H9 (cell line): Measurements from ENCODE around the gene ZNF583. TPM values are rescaled to one million over a fixed set of nuclear protein-coding genes. Genes with fewer than 3 reads are reported as not detected.

Experiments used
- DNase-seq: peaks from one replicate; pipeline ENCODE4 v3.0.0-alpha.2; 2017
- H2AFZ ChIP-seq: one replicate; pipeline ENCODE4 v1.6.1; 2013; ENCODE audit warnings: mild to moderate bottlenecking, low read length, control low read depth, moderate library complexity
- H2AK5ac ChIP-seq: 2 replicates; pipeline ENCODE4 v1.6.1; 2013; ENCODE audit warnings: low read length, control low read depth, mixed read lengths; ENCODE audit not compliant: insufficient read length
- H2BK120ac ChIP-seq: one replicate; pipeline ENCODE4 v1.6.1; 2013; ENCODE audit warnings: low read depth, mild to moderate bottlenecking, low read length, control low read depth, inconsistent platforms; ENCODE audit not compliant: poor library complexity, severe bottlenecking
- H2BK12ac ChIP-seq: 2 replicates; pipeline ENCODE4 v1.6.1; 2013; ENCODE audit warnings: low read length, control low read depth, mixed read lengths, low read depth; ENCODE audit not compliant: insufficient read length
- H2BK15ac ChIP-seq: 2 replicates; pipeline ENCODE4 v1.6.1; 2013; ENCODE audit warnings: low read depth, low read length, control low read depth
- H2BK20ac ChIP-seq: one replicate; pipeline ENCODE4 v1.6.1; 2013; ENCODE audit warnings: low read depth, mild to moderate bottlenecking, low read length, control low read depth, inconsistent platforms; ENCODE audit not compliant: poor library complexity, severe bottlenecking
- H2BK5ac ChIP-seq: 2 replicates; pipeline ENCODE4 v1.6.1; 2013; ENCODE audit warnings: low read length, control low read depth, mixed read lengths; ENCODE audit not compliant: insufficient read length
- H3K14ac ChIP-seq: 2 replicates; pipeline ENCODE4 v1.6.1; 2013; ENCODE audit warnings: low read length, control low read depth; ENCODE audit not compliant: insufficient read depth
- H3K18ac ChIP-seq: 2 replicates; pipeline ENCODE4 v1.6.1; 2013; ENCODE audit warnings: low read depth, mild to moderate bottlenecking, mixed read lengths, low read length, control low read depth; ENCODE audit not compliant: insufficient read length
- H3K23ac ChIP-seq: 2 replicates; pipeline ENCODE4 v1.6.1; 2013; ENCODE audit warnings: low read length, control low read depth, mixed read lengths, low read depth; ENCODE audit not compliant: insufficient read length
- H3K23me2 ChIP-seq: 2 replicates; pipeline ENCODE4 v1.6.1; 2013; ENCODE audit warnings: low read depth, mild to moderate bottlenecking, mixed read lengths, low read length, control low read depth; ENCODE audit not compliant: insufficient read length, poor library complexity, severe bottlenecking
- H3K27ac ChIP-seq: 2 replicates; pipeline ENCODE4 v1.5.1; 2013; ENCODE audit warnings: low read length, control low read depth, mixed read lengths, low read depth; ENCODE audit not compliant: insufficient read length
- H3K27me3 ChIP-seq: 2 replicates; pipeline ENCODE4 v1.6.1; 2013; ENCODE audit warnings: low read length, control low read depth, inconsistent platforms; ENCODE audit not compliant: insufficient read depth
- H3K4ac ChIP-seq: 2 replicates; pipeline ENCODE4 v1.6.1; 2013; ENCODE audit warnings: low read depth, mild to moderate bottlenecking, control low read depth, inconsistent platforms, low read length, moderate library complexity
- H3K4me1 ChIP-seq: 2 replicates; pipeline ENCODE4 v1.6.1; 2013; ENCODE audit warnings: low read length, control low read depth, inconsistent platforms; ENCODE audit not compliant: insufficient read depth
- H3K4me2 ChIP-seq: 2 replicates; pipeline ENCODE4 v1.6.1; 2013; ENCODE audit warnings: low read length, control low read depth, mixed read lengths; ENCODE audit not compliant: insufficient read length, insufficient read depth
- H3K56ac ChIP-seq: 2 replicates; pipeline ENCODE4 v1.6.1; 2013; ENCODE audit warnings: low read depth, mild to moderate bottlenecking, mixed read lengths, low read length, control low read depth; ENCODE audit not compliant: insufficient read length
- H3K79me1 ChIP-seq: 2 replicates; pipeline ENCODE4 v1.6.1; 2013; ENCODE audit warnings: low read depth, mild to moderate bottlenecking, moderate library complexity, low read length, control low read depth, inconsistent platforms; ENCODE audit not compliant: insufficient read depth, poor library complexity, severe bottlenecking
- H3K79me2 ChIP-seq: 2 replicates; pipeline ENCODE4 v1.6.1; 2013; ENCODE audit warnings: low read length, control low read depth, inconsistent platforms; ENCODE audit not compliant: insufficient read depth
- H3K9ac ChIP-seq: 2 replicates; pipeline ENCODE4 v1.6.1; 2013; ENCODE audit warnings: low read length, control low read depth, mixed read lengths; ENCODE audit not compliant: insufficient read length; ENCODE audit errors: extremely low read depth
- H3K9me3 ChIP-seq: one replicate; pipeline ENCODE4 v1.6.1; 2013; ENCODE audit warnings: low read depth, low read length, inconsistent platforms; ENCODE audit not compliant: control insufficient read depth
- H3T11ph ChIP-seq: one replicate; pipeline ENCODE4 v1.6.1; 2013; ENCODE audit warnings: mild to moderate bottlenecking, low read length, control low read depth, inconsistent platforms
- H4K20me1 ChIP-seq: one replicate; pipeline ENCODE4 v1.6.1; 2013; ENCODE audit not compliant: control insufficient read depth, insufficient read length, insufficient read depth
- H4K5ac ChIP-seq: 2 replicates; pipeline ENCODE4 v1.6.1; 2013; ENCODE audit warnings: low read depth, mild to moderate bottlenecking, mixed read lengths, low read length, control low read depth; ENCODE audit not compliant: insufficient read length
- H4K8ac ChIP-seq: replicated peaks from 2 replicates; pipeline ENCODE4 v1.6.1; 2013; ENCODE audit warnings: low read length, control low read depth, mixed read lengths, low read depth; ENCODE audit not compliant: insufficient read length
- H4K91ac ChIP-seq: 2 replicates; pipeline ENCODE4 v1.6.1; 2013; ENCODE audit warnings: low read depth, mild to moderate bottlenecking, moderate library complexity, mixed read lengths, low read length, control low read depth; ENCODE audit not compliant: insufficient read length
- H3K27ac Mint-ChIP-seq, 3 experiments: 2 replicates in 2 of 3; 3 replicates in 1 of 3; pipeline ENCODE4 v1.8.0; 2020 to 2021; ENCODE audit warnings: mixed read lengths in 3 of 3, mild to moderate bottlenecking in 1 of 3, moderate library complexity in 1 of 3
- H3K27me3 Mint-ChIP-seq: 2 replicates; pipeline ENCODE4 v1.8.0; 2021; ENCODE audit warnings: low read depth, mild to moderate bottlenecking, moderate library complexity, mixed read lengths
- H3K36me3 Mint-ChIP-seq, 3 experiments: 2 replicates in 2 of 3; 3 replicates in 1 of 3; pipeline ENCODE4 v1.8.0; 2020 to 2021; ENCODE audit warnings: low read depth in 3 of 3, mixed read lengths in 3 of 3; ENCODE audit not compliant: insufficient read depth in 1 of 3
- H3K4me1 Mint-ChIP-seq, 2 experiments: 2 replicates each; pipeline ENCODE4 v1.8.0; 2020; ENCODE audit warnings: mixed read lengths in 2 of 2
- H3K4me3 Mint-ChIP-seq, 2 experiments: 2 replicates in 1 of 2; 3 replicates in 1 of 2; pipeline ENCODE4 v1.8.0; 2020 to 2021; ENCODE audit warnings: mild to moderate bottlenecking in 2 of 2, mixed read lengths in 2 of 2, moderate library complexity in 1 of 2
- H3K9me3 Mint-ChIP-seq, 2 experiments: 2 replicates in 1 of 2; 3 replicates in 1 of 2; pipeline ENCODE4 v1.8.0; 2020; ENCODE audit warnings: mild to moderate bottlenecking in 2 of 2, mixed read lengths in 2 of 2, moderate library complexity in 1 of 2
- WGBS: extraction: QIAGEN DNeasy Blood & Tissue Kit; methylation state at CpG from one replicate; pipeline ENCODE4 v1.1.7; 2013; ENCODE audit warnings: missing lambda C conversion rate, low lambda C conversion rate, mixed read lengths; ENCODE audit not compliant: insufficient read length; ENCODE audit errors: extremely low coverage; 5-methylcytosine and 5-hydroxymethylcytosine counted together
- total RNA-seq: library from RNA; stranded (reverse); gene quantifications from 2 replicates; pipeline ENCODE4 v1.2.1, GENCODE V29; 2021
- TF ChIP-seq, protein P1 (sequence below): fragments of 200-600 bp; sonication (generic); conservative IDR thresholded peaks from 3 replicates; pipeline ENCODE4 v1.8.0; 2021; ENCODE audit warnings: antibody characterized with exemption, mild to moderate bottlenecking

ZNF583 gene
- total RNA-seq, 1 experiment from 2014 or later, result 3.3 TPM

GRCh38 chr19:56355517-56355916 lies 48.6 kb upstream of the ZNF583 start:
- Mint-ChIP-seq H3K4me1 (peaks cover 0 to 9% of the 10 kb centered on the region in 2 experiments; a peak in 1 of 4 replicates), H3K4me3 (no peak overlapping the region), H3K9me3 (peaks cover 47 to 80% of the 10 kb centered on the region in 2 experiments), H3K27me3 (peaks cover 3% of the 10 kb centered on the region), H3K36me3 (peaks cover 2 to 25% (median 5%) of the 10 kb centered on the region in 3 experiments; a peak in 5 of 7 replicates), H3K27ac (no peak overlapping the region)
- Histone ChIP-seq H4K5ac (no peak overlapping the region), H3K4me2 (no peak overlapping the region), H3K79me1 (no peaks in the 10 kb centered on the region), H4K91ac (no peak overlapping the region), H3K79me2 (no peaks in the 10 kb centered on the region), H2BK20ac (no peak overlapping the region), H3T11ph (no peak overlapping the region), H2AFZ (no peak overlapping the region), H3K23ac (no peak overlapping the region), H3K9ac (no peak overlapping the region), H3K4ac (no peak overlapping the region), H3K18ac (no peak overlapping the region), H2BK5ac (no peak overlapping the region), H4K20me1 (no peaks in the 10 kb centered on the region), H3K27ac (no peak overlapping the region), H2BK12ac (no peak overlapping the region), H3K14ac (no peak overlapping the region), H2BK120ac (no peak overlapping the region), H2BK15ac (no peak overlapping the region), H3K27me3 (no peaks in the 10 kb centered on the region), H3K23me2 (no peaks in the 10 kb centered on the region), H3K4me1 (no peaks in the 10 kb centered on the region), H3K9me3 (no peaks in the 10 kb centered on the region), H2AK5ac (no peak overlapping the region), H3K56ac (no peak overlapping the region), H4K8ac (no peak overlapping the region)
- DNase-seq, result no peak
- whole genome bisulfite sequencing, result no CpG with 5 or more reads among the region's 1 CpG
- TF ChIP-seq, protein P1, sequence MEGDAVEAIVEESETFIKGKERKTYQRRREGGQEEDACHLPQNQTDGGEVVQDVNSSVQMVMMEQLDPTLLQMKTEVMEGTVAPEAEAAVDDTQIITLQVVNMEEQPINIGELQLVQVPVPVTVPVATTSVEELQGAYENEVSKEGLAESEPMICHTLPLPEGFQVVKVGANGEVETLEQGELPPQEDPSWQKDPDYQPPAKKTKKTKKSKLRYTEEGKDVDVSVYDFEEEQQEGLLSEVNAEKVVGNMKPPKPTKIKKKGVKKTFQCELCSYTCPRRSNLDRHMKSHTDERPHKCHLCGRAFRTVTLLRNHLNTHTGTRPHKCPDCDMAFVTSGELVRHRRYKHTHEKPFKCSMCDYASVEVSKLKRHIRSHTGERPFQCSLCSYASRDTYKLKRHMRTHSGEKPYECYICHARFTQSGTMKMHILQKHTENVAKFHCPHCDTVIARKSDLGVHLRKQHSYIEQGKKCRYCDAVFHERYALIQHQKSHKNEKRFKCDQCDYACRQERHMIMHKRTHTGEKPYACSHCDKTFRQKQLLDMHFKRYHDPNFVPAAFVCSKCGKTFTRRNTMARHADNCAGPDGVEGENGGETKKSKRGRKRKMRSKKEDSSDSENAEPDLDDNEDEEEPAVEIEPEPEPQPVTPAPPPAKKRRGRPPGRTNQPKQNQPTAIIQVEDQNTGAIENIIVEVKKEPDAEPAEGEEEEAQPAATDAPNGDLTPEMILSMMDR, result no peak
